ENCODE measurements around the gene NKAP.
"Not testable (repeated sequence)": the region's sequence is repeated elsewhere in the genome, so short reads cannot be mapped to it uniquely, and the experiment has no call there.

The NKAP gene

GRCh38 chrX:119943185-119943988 lies at the start of gene NKAP:
Gene NKAP, minus strand, starts transcription at chrX:119943751. Its CDS starts 146 bp downstream, at chrX:119943605.
- peak; percentile 60 to 63 for DNase-seq (ENCODE audit: low read depth in 1 of 2, low spot score in 1 of 2)

GRCh38 chrX:119991005-119991787 lies 47.6 kb upstream of the NKAP start:
- no peak for DNase-seq (ENCODE audit: low read depth in 1 of 2, low spot score in 1 of 2)

- DNase-seq (ENCODE audit: low read depth in 1 of 2, low spot score in 1 of 2), result no peak
Measured at GRCh38 chrX:119990556-119991004, 47.0 kb upstream of the NKAP start.

- no peak for DNase-seq (ENCODE audit: low read depth in 1 of 2, low spot score in 1 of 2)
Measured at GRCh38 chrX:119989905-119990555, 46.5 kb upstream of the NKAP start.

GRCh38 chrX:119986203-119986602 lies 42.7 kb upstream of the NKAP start:
- DNase-seq (ENCODE audit: low read depth in 1 of 2, low spot score in 1 of 2), result no peak

- DNase-seq (ENCODE audit: low read depth in 1 of 2, low spot score in 1 of 2), result no peak
Measured at GRCh38 chrX:119984652-119985051, 41.1 kb upstream of the NKAP start.

- DNase-seq (ENCODE audit: low read depth in 1 of 2, low spot score in 1 of 2), result no peak
Measured at GRCh38 chrX:119983494-119983893, 39.9 kb upstream of the NKAP start.

GRCh38 chrX:119982145-119982544 lies 38.6 kb upstream of the NKAP start:
- DNase-seq (ENCODE audit: low read depth in 1 of 2, low spot score in 1 of 2), result no peak

GRCh38 chrX:119981286-119982070 lies 37.9 kb upstream of the NKAP start:
- no peak for DNase-seq (ENCODE audit: low read depth in 1 of 2, low spot score in 1 of 2)

GRCh38 chrX:119977172-119977571 lies 33.6 kb upstream of the NKAP start:
- not testable (repeated sequence) for DNase-seq (ENCODE audit: low read depth in 1 of 2, low spot score in 1 of 2)

- no peak for DNase-seq (ENCODE audit: low read depth in 1 of 2, low spot score in 1 of 2)
Measured at GRCh38 chrX:119971184-119971583, 27.6 kb upstream of the NKAP start.

- DNase-seq (ENCODE audit: low read depth in 1 of 2, low spot score in 1 of 2), result no peak
Measured at GRCh38 chrX:119970574-119970973, 27.0 kb upstream of the NKAP start.

- not testable (repeated sequence) for DNase-seq (ENCODE audit: low read depth in 1 of 2, low spot score in 1 of 2)
Measured at GRCh38 chrX:119966837-119967236, 23.3 kb upstream of the NKAP start.

GRCh38 chrX:119960625-119961024 lies 17.1 kb upstream of the NKAP start:
- DNase-seq (ENCODE audit: low read depth in 1 of 2, low spot score in 1 of 2), result no peak

- peak in 1 of 2 donors; percentile 3 for DNase-seq (ENCODE audit: low read depth in 1 of 2, low spot score in 1 of 2)
Measured at GRCh38 chrX:119955807-119956570, 12.4 kb upstream of the NKAP start.

- DNase-seq (ENCODE audit: low read depth in 1 of 2, low spot score in 1 of 2), result no peak
Measured at GRCh38 chrX:119954374-119954773, 10.8 kb upstream of the NKAP start.

- no peak for DNase-seq (ENCODE audit: low read depth in 1 of 2, low spot score in 1 of 2)
Measured at GRCh38 chrX:119948381-119948780, 4.8 kb upstream of the NKAP start.

GRCh38 chrX:119945481-119945880 lies 1.9 kb upstream of the NKAP start:
- DNase-seq (ENCODE audit: low read depth in 1 of 2, low spot score in 1 of 2), result no peak

- DNase-seq (ENCODE audit: low read depth in 1 of 2, low spot score in 1 of 2), result no peak
Measured at GRCh38 chrX:119942831-119943184, 743 bp downstream of the NKAP start.

- no peak for DNase-seq (ENCODE audit: low read depth in 1 of 2, low spot score in 1 of 2)
Measured at GRCh38 chrX:119942173-119942819, 1.3 kb downstream of the NKAP start.
